Measurements from ENCODE around the gene PAXX.

The PAXX gene

DNA sequence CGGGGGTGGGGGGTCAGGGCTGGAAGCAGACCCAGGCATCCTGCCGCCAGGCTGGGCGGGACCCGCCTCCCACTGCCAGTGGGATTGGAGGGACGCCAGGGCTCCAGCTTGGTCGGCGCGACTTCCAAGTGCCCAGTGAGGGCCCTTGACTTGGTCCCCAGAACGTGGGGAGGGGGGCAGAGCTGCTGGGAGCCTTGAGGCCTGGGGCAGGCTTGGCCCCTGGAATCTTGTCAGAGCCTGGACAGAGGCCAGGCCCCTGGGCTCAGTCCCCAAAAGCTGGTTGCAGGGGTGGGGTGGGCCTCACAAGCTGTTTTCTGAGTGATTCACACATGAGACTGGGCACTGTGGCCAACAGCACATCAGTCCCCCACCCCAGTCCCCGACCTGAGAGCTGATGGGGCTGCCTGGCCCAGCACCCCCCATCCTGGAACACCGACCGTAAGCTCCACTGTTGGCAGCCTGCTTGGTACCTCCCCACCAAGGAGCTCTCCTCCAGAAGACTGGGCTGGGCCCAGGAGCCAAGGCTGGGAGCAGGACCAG, 3.6 kb downstream of the PAXX start:
- Histone ChIP-seq H3K9ac (no peak overlapping the region), H4K20me1 (ENCODE audit: insufficient read depth) (no peaks in the 10 kb centered on the region), H3K4me1 (ENCODE audit: low read depth, poor library complexity, severe bottlenecking) (peaks cover 29% of the 10 kb centered on the region), H3K79me2 (ENCODE audit: insufficient read depth, low read depth) (no peaks in the 10 kb centered on the region), H3K4me2 (no peak overlapping the region), H3K27ac (no peak overlapping the region), H3K27me3 (ENCODE audit: insufficient read depth, low read depth) (peaks cover 32% of the 10 kb centered on the region), H3K4me3 (IDR thresholded peaks at IDR 0.05; ENCODE audit: insufficient read depth, low read depth, low read length) (no peak overlapping the region), H3K36me3 (ENCODE audit: insufficient read depth) (no peaks in the 10 kb centered on the region), H2AFZ (ENCODE audit: low read depth) (no peak overlapping the region)
- TF ChIP-seq CTCF (conservative IDR thresholded peaks at IDR 0.05; ENCODE audit: low read depth, low read length), result no peak

DNA sequence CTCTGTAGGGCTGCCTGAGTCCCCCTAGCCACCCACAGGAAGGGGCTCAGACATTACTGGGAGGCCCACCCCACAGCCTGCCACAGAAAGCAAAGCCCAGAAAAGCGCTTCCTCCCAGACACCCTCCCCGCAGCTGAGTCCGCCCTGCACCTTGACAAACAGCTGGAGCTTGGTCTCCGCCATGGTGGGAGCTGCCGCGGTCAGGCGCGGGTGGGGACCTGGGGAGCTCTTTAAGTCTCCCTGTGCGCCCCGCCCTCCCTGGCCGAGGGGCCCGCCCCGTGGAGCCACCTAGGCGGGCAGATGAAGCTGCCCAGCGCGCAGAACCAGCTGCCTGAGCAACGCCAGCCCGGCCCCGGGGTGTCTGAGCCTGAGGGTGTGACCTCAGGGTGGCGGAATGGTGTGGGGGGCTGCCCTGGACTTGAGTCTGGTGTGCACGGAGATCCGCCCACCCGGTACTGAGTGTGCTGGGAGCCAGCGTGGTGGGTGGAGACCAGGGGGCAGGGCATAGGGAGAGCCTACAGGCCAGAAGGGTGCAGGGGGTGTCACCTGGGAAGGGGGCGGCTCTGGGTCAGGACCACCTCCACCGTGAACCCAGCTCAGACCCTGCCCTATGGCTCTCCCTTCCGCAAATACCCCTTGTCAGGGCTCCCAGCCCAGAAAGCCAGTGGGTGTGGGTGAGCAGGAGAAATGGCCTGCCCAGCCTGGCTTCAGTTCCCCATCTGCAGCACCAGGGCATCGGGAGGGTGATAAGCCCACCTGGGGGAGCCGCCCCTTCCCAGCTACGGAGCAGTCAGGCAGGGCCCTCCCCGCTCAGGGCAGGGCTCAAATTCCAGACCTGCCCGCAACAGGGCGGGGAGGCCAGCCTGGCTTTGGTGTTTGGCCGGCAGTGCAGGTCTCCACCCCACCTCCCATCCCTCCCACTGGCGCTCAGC, 4.4 kb downstream of the PAXX start, which contains the start of gene CLIC3:
Gene CLIC3, minus strand, starts transcription at position 208 of the 932 bp plus-strand sequence. Its CDS starts 25 bp downstream, at position 183.
- Histone ChIP-seq H3K79me2 (ENCODE audit: insufficient read depth, low read depth) (no peaks in the 10 kb centered on the region), H3K27ac (no peak within 1 kb of the TSS), H3K4me2 (no peak within 1 kb of the TSS), H2AFZ (ENCODE audit: low read depth) (no peak within 1 kb of the TSS), H3K27me3 (ENCODE audit: insufficient read depth, low read depth) (peaks cover 31% of the 10 kb centered on the region), H3K36me3 (ENCODE audit: insufficient read depth) (no peaks in the 10 kb centered on the region), H4K20me1 (ENCODE audit: insufficient read depth) (no peaks in the 10 kb centered on the region), H3K4me3 (IDR thresholded peaks at IDR 0.05; ENCODE audit: insufficient read depth, low read depth, low read length) (no peak within 1 kb of the TSS), H3K9ac (no peak within 1 kb of the TSS), H3K4me1 (ENCODE audit: low read depth, poor library complexity, severe bottlenecking) (peaks cover 31% of the 10 kb centered on the region)
- no peak for TF ChIP-seq CTCF (conservative IDR thresholded peaks at IDR 0.05; ENCODE audit: low read depth, low read length)

GRCh38 chr9:136997371-136997770, 5.1 kb downstream of the PAXX start:
- no peak for TF ChIP-seq CTCF (conservative IDR thresholded peaks at IDR 0.05; ENCODE audit: low read depth, low read length)
- H2AFZ ChIP-seq (ENCODE audit: low read depth), result no peak overlapping the region

DNA sequence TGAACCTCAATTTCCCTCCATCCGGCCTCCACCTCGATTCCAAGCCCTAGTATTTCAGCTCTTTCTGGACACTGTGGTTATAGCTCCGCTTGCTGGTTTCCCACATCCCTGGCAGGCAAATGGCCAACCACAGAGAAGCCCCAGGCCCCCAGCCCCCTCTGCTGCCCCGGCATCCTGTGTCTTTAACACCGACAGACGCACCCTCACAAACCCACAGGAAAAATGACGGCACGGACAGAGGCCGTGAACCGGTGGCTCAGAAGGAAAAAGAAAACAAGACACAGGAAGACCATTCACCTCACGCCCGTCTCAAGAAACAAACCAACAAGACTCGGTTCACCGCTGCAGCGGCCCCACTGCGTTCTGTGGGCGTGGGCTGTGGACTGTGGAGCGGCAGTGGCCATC, 5.6 kb downstream of the PAXX start:
- no peak for TF ChIP-seq CTCF (conservative IDR thresholded peaks at IDR 0.05; ENCODE audit: low read depth, low read length)
- H3K36me3 ChIP-seq (ENCODE audit: insufficient read depth), result no peaks in the 10 kb centered on the region
- no peaks in the 10 kb centered on the region for H4K20me1 ChIP-seq (ENCODE audit: insufficient read depth)
- H3K27ac ChIP-seq, result no peak overlapping the region
- no peak overlapping the region for H2AFZ ChIP-seq (ENCODE audit: low read depth)
- no peak overlapping the region for H3K9ac ChIP-seq
- H3K4me3 ChIP-seq (IDR thresholded peaks at IDR 0.05; ENCODE audit: insufficient read depth, low read depth, low read length), result no peak overlapping the region
- peaks cover 43% of the 10 kb centered on the region for H3K27me3 ChIP-seq (ENCODE audit: insufficient read depth, low read depth)
- peaks cover 31% of the 10 kb centered on the region for H3K4me1 ChIP-seq (ENCODE audit: low read depth, poor library complexity, severe bottlenecking)
- no peaks in the 10 kb centered on the region for H3K79me2 ChIP-seq (ENCODE audit: insufficient read depth, low read depth)
- no peak overlapping the region for H3K4me2 ChIP-seq

More at GRCh38 chr9:136997371-136997770, 5.1 kb downstream of the PAXX start:
- no peaks in the 10 kb centered on the region for H4K20me1 ChIP-seq (ENCODE audit: insufficient read depth)
- peaks cover 31% of the 10 kb centered on the region for H3K4me1 ChIP-seq (ENCODE audit: low read depth, poor library complexity, severe bottlenecking)
- no peak overlapping the region for H3K27ac ChIP-seq
- no peaks in the 10 kb centered on the region for H3K79me2 ChIP-seq (ENCODE audit: insufficient read depth, low read depth)
- H3K27me3 ChIP-seq (ENCODE audit: insufficient read depth, low read depth), result peaks cover 38% of the 10 kb centered on the region
- no peak overlapping the region for H3K4me3 ChIP-seq (IDR thresholded peaks at IDR 0.05; ENCODE audit: insufficient read depth, low read depth, low read length)
- H3K36me3 ChIP-seq (ENCODE audit: insufficient read depth), result no peaks in the 10 kb centered on the region
- H3K4me2 ChIP-seq, result no peak overlapping the region
- no peak overlapping the region for H3K9ac ChIP-seq
